HG02571 (cell line): ENCODE results near the gene MBD4.
"Not testable (repeated sequence)": the region's sequence is repeated elsewhere in the genome, so short reads cannot be mapped to it uniquely, and the experiment has no call there.

Source experiments
- ATAC-seq: cut with Tn5 transposase; IDR thresholded peaks from one replicate; pipeline ENCODE4 v1.9.1; 2021; ENCODE audit warnings: mild to moderate bottlenecking, moderate library complexity; ENCODE audit not compliant: unreplicated experiment

The MBD4 gene

DNA sequence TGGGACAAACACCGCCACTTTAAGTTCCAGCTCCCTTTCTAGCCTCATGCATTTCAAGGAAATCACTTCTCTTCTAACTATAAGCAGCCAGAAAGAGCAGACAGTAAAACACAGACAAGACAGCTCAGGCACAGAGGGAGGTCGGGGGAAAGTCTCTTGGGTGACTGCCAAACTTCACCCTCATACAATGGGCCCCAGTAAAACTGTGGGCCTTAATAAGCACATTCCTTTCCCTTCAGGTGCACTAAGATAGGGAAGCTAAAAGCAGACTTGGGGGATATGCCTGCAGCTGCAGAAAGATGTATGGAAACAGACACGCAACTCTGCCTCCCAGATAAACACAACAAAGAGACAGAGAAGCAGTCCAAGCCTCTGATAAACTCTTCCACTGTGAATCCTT lies 26.5 kb downstream of the MBD4 start:
- ATAC-seq, result not testable (repeated sequence)

DNA sequence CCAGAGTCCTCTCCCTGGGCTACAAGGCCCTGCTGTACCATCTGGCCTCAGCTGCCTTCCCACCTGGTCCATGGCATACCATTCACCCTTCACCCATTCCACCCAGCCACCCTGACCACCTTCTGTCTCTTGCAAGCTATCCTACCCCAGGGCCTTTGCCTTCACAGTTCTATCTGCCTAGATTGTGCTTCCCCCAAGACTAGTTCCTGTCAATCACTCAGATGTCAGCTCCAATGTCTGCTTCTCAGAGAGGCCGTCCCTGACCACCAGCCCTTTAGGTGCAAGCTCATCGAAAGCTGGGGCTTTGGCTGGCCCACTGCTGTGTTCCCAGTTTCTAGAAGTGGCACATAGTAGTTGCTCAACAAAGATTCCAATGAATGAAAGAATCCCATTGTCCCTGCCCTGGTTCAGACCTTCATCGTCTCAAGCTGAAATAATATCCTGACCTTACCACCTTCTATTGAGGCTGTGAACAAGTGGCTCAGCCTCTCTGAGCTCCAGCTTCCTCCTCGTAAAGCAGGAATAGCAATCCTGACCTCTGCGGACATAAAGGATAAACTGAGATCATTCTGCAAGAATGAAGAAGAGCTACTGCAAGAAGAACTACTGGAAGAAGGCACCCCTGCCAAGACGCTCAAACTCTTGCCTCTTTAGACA lies 27.1 kb downstream of the MBD4 start:
- ATAC-seq, result no peak

DNA sequence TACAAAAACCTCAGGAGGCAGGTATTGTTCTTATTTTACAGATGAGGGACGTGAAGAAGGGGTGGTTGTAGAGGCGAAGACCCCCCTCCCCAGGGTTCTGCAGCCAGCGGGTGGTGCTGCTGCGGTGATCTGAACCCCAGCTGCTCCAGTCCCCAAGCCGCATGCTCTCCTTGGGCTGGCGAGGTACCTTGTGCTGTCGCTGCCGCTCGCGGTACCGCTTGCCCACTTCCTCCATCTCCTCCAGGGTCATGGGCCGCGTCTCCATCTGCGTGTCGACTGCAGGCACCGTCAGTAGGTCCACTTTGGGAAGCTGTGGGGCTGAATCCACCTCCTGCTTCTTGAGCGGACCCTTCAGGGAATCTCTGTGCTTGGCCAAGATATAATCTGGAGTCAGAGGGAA lies 28.8 kb downstream of the MBD4 start:
- no peak for ATAC-seq

DNA sequence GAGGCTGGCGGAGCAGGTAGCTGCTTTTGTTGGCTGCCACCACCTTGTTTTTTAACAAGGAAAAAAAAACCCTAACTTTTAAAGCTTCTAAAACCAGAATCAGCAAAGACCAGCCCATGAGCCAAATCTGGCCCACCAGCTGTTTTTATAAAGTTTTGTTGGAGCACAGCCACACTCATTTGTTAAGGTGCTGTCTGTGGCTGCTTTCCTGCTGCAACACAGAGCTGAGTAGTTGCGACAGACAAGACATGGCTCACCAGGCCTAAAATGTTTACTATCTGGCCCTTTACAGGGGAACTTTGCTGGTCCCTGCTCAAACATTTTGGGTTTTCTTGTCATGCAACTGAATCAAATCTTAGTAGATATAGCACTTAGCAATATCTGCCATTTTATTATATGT lies 30.2 kb downstream of the MBD4 start:
- no peak for ATAC-seq

DNA sequence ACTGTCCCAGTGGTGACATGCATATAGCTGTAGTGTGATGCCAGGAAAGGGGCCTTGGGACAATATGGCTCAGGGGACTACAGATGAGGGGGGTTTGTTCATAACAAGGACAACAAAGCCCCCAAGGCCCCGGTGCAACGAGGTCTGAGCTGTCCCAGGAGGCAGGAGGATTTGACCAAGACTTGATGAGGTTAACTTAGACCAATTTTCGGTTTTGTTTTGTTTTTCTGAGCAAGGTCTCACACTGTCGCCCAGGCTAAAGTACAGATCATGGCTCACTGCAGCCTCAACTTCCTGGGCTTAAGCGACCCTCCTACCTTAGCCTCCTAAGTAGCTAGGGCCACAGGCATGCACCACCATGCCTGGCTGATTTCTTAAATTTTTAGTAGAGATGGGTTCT lies 35.1 kb downstream of the MBD4 start:
- ATAC-seq, result no peak

DNA sequence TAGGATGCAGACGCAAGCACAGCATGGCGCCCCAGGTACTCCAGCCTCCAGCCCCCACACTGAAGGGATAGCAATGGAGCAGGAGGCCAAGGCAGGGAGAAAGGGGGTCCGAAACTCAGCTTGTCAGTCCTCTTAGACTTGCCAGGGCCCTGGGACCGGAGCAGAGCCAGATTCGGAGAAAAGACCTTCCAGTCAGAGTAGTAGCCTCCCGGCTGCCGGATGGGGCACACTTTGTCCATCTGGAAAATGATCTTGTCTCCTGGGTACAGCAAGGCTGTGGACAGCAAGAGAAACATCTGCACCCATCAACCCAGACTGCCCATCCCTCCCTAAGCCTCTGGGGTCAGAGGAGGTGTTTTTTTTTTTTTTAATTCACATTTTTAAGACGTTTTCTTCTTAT lies 35.6 kb downstream of the MBD4 start:
- ATAC-seq, result no peak

DNA sequence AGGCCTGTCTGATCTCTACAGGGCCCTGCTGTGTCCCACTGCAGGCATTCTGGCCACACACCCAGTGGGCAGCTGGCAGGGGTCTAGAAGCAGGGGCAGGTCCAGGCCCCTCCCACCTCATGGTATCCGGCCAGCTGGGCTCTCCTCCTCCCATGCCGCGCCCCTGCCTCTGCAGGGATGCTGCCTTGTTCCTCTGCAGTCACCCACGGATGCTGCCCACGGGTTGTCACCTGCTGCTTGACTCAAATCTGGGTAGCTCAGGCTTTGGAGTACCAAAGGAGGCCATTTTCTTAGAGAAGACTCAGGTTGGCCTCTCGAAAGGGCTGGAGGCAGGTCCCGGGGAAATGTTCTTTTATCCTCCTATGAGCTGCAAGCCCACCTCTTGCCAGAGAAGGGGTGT lies 36.3 kb downstream of the MBD4 start:
- ATAC-seq, result no peak

DNA sequence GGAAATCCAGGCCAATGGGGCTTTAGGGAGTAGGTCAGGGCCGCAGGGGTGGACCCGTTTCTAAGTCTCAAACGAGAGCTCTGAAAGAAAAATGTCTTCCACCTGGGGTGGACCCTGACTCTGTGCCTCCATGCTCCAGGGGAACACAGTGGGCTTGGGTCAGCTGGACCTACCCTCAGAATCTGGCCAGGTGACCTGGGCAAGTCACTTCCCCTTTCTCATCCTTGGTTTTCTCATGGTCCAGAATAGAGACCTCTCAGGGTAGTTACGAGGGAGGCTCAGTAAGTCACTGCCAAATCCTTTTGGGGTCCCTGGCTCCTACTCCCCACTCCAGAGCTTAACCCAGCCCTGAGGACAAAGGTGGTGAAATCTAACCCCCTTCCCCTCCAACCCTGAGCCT lies 37.1 kb downstream of the MBD4 start:
- ATAC-seq, result no peak

DNA sequence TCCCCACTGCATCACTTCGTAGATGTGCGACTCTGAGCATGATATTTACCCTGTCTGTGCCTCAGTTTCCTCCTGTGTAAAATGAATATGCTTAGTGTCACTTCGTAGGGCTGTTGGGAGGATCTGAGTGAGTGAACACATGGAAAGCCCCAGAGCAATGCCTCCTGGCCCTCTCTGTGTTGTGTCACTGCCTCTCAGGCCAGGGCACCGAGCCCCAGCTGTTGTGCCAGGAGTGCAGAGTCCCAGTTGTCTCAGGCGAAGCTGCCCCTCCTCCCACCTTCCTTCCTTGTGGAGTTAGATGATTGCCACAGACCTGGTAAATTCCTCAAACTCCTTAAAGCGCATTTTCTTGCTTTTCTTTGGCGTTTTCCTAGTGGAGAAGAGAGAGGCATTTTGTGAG lies 37.5 kb downstream of the MBD4 start:
- no peak for ATAC-seq

DNA sequence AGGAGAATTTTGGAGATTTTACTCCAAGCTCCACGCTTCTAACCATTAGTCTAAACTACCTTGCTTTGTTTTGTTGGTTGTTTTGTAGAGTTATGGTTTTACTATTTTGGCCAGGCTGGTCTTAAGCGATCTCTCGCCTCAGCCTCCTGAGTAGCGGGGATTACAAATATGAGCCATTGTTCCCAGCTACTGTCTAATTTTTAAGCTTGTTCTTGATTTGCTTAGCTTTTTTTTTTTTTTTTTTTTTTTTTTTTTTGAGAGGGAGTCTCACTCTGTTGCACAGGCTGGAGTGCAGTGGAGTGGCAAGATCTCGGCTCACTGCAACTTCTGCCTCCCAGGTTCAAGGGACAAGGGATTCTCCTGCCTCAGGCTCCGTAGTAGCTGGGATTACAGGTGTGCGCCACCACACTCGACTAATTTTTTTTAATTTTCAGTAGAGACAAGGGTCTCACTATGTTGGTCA lies 39.8 kb downstream of the MBD4 start:
- ATAC-seq, result no peak

DNA sequence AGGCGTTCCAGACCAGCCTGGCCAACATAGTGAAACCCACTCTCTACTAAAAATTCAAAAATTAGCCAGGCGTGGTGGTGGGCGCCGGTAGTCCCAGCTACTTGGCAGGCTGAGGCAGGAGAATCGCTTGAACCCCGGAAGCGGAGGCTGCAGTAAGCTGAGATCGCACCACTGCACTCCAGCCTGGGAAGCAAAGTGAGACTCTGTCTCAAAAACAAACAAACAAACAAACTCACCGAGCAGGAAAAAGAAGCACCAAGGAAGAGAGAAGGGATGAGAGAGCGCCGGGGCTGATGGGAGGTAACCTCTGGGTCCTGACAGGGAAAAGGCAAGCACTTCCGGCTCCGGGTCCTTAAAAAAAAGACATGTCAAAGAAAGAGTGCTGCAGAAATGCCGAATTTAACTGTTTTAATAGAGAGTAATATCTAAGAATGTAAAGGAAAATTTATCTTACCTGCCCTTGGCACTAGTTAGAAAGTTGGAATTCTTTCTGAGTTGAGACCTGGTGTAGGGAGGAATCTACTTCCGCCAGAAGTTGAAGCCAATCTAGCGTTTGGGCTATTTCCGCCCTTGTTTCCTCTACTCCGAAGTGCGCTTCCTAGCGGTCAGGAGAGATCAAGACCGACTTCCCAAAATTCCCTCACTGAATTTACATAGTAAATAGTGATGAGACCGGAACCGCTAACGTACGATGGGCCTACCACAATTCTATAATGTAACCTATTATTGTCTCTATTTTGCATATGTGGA lies 40.4 kb downstream of the MBD4 start:
- ATAC-seq, result peak; percentile 71

DNA sequence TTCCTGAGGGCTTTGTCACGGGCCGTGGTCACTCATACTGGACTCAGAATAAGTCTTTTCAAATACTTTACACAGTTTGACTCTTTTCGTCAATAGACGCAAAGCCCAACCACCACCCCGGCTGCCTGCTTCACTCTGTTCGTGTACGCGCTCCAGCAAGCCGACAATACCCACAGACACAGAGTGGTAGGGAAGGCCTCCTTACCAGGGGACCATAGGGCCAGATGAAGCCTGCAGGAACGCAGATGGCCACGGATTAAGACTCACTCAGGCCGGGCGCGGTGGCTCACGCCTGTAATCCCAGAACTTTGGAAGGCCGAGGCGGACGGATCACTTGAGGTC lies 41.0 kb downstream of the MBD4 start:
- ATAC-seq, result peak; percentile 19

DNA sequence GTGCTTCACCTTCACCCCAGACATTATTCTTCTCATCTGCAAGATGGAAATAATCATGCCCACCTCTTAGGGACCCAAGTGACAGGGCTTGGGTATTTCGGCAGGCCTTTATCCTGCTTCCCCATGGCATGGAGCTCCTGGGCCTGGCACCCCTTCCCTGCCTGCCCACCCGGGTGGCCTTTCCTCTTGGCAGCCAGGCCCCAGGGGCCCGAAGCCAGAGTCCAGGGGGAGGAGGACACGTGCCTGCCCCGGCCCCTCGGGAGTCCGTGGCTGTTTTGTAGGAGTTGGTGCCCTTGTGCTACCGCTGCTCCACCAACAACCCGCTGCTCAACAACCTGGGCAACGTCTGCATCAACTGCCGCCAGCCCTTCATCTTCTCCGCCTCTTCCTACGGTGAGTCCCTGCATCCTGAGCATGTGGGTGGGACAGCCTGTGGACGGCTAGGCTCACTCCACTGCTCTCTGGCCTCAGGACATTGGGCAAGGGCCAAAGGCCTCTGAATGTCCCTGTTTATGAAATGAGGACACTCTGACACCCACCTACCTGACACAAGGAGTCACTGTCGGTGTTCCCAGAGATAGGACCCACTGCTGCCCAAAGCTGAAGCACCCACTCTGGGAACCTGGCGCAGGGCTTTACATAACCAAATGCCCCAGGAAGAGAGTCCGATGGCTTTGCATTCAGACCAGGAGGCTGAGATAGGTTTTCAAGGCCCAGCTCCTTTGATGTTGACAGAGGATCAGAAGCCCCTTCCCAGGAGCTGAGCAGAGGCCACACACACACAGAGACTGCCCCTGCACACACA lies 45.8 kb downstream of the MBD4 start:
- not testable (repeated sequence) for ATAC-seq

DNA sequence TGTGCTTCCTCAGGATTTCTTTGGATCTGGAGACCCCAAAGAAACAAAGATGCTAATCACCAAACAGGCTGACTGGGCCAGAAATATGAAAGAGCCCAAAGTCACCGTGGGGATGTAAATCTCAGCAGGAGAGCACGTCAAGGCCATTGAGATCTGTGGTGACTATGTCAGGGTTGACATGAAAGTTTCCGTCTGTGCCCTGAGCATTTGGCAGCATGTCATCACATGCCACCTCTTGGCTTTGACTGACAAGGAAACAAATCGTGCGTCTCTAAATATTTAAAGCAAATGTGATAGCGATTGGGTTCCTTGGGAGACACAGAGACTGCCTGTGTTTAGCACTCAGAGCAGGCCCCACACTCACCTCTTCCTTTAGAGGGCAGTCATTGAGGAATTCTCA lies 46.5 kb downstream of the MBD4 start:
- no peak for ATAC-seq

DNA sequence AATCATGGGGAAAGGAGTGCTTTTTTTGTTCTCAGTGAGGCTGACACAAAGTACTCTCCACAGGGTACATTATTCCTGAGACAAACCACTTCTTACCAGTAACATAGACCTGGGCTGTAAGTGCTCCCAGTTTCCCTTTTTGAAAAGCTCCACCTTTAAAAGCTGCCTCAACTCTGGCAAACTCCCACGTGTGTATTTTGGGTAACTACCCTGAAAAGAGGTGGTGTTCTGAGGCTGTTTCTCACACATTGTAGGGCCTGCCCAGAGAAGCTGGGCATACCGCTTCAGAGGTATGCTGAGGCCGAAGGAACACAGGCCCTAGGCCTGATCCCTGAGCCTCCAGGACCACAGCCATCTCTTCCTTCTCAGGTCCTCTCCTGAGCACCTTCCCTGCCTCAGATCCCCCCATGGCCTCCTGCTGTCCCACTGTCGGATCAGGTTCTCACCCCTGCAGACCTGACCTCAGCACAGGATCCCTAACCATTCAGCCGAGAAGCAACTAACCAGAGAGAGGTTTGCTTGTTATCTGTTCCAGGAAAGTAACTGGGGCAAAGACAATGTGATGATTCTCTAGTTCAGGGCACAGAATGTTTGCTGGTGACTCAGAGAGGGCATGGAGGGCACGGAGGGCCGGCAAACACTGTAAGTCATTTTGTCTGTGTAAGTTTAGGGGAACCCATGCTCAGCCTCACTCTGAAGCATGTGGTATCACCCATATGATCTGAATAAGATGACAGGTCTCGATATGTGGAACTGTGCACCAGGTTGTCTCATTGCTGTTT lies 47.5 kb downstream of the MBD4 start:
- ATAC-seq, result not testable (repeated sequence)

DNA sequence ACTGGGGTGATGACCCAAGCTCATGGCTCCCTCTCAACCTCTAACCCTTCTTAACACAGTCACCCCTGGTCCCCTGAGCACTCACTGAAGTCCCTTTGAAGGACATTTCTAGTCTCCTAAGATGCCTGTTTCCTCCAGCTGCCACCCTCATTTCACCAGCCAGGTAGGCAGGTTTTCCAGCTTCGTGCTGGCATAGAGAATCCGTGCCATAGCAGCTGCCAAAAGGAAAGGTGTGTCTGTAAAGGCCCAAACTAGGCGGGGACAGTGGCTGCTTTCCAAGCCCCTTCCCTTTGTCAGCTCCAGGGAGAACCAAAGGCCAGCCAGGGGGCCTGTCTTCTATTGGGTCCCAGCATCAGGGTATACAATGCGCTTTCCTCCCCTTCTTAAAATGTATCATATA lies 48.2 kb downstream of the MBD4 start:
- ATAC-seq, result not testable (repeated sequence)

DNA sequence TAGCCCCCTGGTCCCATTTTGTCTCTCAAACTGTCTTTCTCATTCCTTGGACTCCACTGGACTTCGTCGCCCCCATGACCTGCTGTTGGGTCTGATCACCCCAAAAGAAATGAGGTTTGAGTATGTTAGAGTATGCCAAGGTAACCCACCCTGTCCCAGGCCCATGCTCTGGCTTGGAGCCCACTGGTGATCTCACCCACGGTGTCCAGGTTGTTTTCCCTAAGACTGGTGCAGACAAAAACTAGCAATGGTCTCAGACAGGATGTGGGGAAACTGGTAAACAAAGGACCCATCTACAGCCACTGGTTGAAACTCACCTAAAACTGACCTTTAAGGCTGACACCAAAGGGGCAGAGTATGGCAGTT lies 50.2 kb downstream of the MBD4 start:
- no peak for ATAC-seq

DNA sequence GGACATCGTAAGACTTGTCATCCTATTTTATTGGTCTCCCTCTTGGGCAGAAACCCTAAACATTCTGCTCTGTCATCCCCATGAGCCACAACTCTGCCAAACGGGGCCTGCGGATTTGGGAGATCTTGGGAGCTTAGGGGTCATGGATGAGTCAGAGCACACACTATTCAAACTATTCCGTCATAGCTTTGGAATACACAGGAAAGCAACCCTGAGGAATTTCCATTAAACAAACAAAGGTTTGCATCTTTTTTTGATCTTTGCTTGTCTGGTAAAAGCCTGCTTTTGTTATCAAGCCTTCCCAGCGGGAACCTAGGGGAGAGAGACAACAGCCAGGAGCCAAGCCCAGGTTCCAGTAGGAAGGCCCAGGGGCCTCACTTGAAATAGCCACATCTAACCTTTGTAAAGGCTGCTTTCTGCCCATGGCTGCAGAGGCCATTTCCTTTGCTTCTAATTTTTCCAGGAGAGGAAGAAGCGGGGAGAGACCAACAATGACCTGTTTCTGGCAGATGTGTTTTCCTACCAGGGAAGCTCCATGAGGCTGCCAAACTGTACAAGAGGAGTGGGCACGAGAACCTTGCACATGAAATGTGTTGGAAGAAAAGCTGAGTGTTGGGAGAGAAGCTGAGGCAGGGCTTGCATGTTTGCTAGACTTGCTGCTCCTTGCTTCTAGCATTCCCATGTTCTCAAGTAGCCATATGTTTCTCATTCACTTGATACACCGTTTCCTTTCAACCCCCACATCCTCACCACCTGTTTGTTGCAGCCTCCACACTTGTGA lies 50.8 kb downstream of the MBD4 start:
- ATAC-seq, result not testable (repeated sequence)

DNA sequence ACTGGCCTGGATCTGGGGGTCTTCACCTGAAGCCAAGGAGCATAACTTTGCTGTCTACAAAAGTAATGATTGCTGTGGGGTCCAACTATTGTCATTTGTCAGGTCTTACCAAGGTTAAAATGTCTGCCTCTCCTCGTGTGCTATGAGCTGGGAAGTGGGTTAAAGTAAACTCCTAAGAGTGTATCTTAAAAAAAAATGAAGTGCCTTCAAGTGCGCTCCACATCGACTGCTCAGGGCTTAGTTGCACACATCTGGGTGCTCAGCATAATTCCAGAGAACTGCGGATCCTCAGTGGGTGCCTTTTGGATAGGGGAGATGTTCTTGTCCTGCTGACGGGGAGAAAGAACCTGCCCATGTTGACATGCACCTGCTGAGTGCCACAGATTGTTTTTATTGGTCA lies 52.3 kb downstream of the MBD4 start:
- no peak for ATAC-seq

DNA sequence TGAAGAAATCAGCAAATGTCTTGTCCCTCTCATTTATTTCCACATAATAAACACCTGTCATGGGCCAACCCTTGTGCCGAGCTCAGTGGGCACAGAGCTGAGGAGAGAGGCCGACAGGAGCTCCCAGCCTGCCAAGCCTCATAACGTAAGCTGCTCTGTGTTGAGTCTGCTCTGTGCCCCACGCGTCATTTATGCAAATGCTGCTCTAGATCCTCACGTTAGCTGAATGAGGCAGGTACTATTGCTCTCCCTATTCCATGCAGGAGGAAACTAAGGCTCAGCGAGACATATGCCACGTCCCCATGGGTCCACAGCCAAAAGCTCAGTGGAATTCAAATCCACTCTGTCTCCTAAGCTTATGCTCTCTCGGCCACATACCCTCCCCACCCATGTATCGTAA lies 52.8 kb downstream of the MBD4 start:
- no peak for ATAC-seq
